HAP-1 (cell line): ENCODE data around the gene FAM81A.

Experiments
- DNase-seq, 2 experiments: peaks; one replicate each; pipeline ENCODE4 v3.0.0-alpha.2; 2016 to 2020; ENCODE audit warnings: low spot score in 2 of 2
- H3K27me3 ChIP-seq: fragments of 250-450 bp; sonication (Bioruptor Pico); 2 replicates; pipeline ENCODE4 v1.5.1; 2020; ENCODE audit warnings: low read depth, mild to moderate bottlenecking, moderate library complexity
- H3K36me3 ChIP-seq: fragments of 250-450 bp; sonication (Bioruptor Pico); replicated peaks from 2 replicates; pipeline ENCODE4 v1.5.1; 2020; ENCODE audit warnings: mild to moderate bottlenecking
- H3K4me1 ChIP-seq: fragments of 250-450 bp; sonication (Bioruptor Pico); 2 replicates; pipeline ENCODE4 v1.5.1; 2020; ENCODE audit warnings: mild to moderate bottlenecking
- H3K4me3 ChIP-seq: fragments of 250-450 bp; sonication (Bioruptor Pico); 2 replicates; pipeline ENCODE4 v1.5.1; 2020; ENCODE audit warnings: mild to moderate bottlenecking, moderate library complexity
- H3K9me3 ChIP-seq: fragments of 250-450 bp; sonication (Bioruptor Pico); 2 replicates; pipeline ENCODE4 v1.5.1; 2020; ENCODE audit warnings: mild to moderate bottlenecking, moderate library complexity
- in situ Hi-C: fragments of 300-500 bp; cut with MboI; formaldehyde crosslinking; loops from 3 replicates; pipeline ENCODE4 v1.14.3; 2020; ENCODE audit warnings: low sequenced_read_pairs, inconsistent platforms, mixed read lengths

Gene FAM81A

GRCh38 chr15:59548501-59549226 is 110.7 kb downstream of the FAM81A start:
- in situ Hi-C loops: no loop called here
- Histone ChIP-seq H3K27me3 (no peaks in the 10 kb centered on the region), H3K9me3 (no peaks in the 10 kb centered on the region), H3K4me3 (no peak overlapping the region), H3K36me3 (no peaks in the 10 kb centered on the region), H3K4me1 (peaks cover 4% of the 10 kb centered on the region; the same call in 1 of the 2 replicates)
- DNase-seq: no peak

- Histone ChIP-seq H3K9me3 (no peaks in the 10 kb centered on the region), H3K36me3 (no peaks in the 10 kb centered on the region), H3K4me1 (peaks cover 4% of the 10 kb centered on the region; the same call in 1 of the 2 replicates), H3K4me3 (no peak overlapping the region), H3K27me3 (no peaks in the 10 kb centered on the region)
- DNase-seq: no peak
- in situ Hi-C loops: no loop called here
These were observed 111.6 kb downstream of the FAM81A start for GRCh38 chr15:59549301-59550185.

GRCh38 chr15:59550530-59550929 is 112.5 kb downstream of the FAM81A start:
- no peak overlapping the region for H3K4me3 ChIP-seq
- in situ Hi-C loops: no loop called here
- DNase-seq: no peak
- H3K9me3 ChIP-seq: no peaks in the 10 kb centered on the region
- H3K4me1 ChIP-seq: peaks cover 4% of the 10 kb centered on the region; the same call in 1 of the 2 replicates
- H3K27me3 ChIP-seq: no peaks in the 10 kb centered on the region
- no peaks in the 10 kb centered on the region for H3K36me3 ChIP-seq

GRCh38 chr15:59550956-59551355 is 113.0 kb downstream of the FAM81A start:
- no peak overlapping the region for H3K4me3 ChIP-seq
- DNase-seq: peak; percentile 16 to 26
- H3K27me3 ChIP-seq: no peaks in the 10 kb centered on the region
- H3K9me3 ChIP-seq: no peaks in the 10 kb centered on the region
- in situ Hi-C loops: no loop called here
- no peaks in the 10 kb centered on the region for H3K36me3 ChIP-seq
- H3K4me1 ChIP-seq: peaks cover 3% of the 10 kb centered on the region; the same call in 1 of the 2 replicates

- Histone ChIP-seq H3K27me3 (no peaks in the 10 kb centered on the region), H3K36me3 (no peaks in the 10 kb centered on the region), H3K9me3 (no peaks in the 10 kb centered on the region), H3K4me3 (no peak overlapping the region), H3K4me1 (peaks cover 3% of the 10 kb centered on the region; the same call in 1 of the 2 replicates)
- DNase-seq: no peak
- in situ Hi-C loops: no loop called here
These were observed 116.1 kb downstream of the FAM81A start for GRCh38 chr15:59553879-59554735.

GRCh38 chr15:59555696-59556095 is 117.7 kb downstream of the FAM81A start:
- no peak for DNase-seq
- H3K27me3 ChIP-seq: no peaks in the 10 kb centered on the region
- H3K4me1 ChIP-seq: peaks cover 2% of the 10 kb centered on the region; the same call in 1 of the 2 replicates
- no peak overlapping the region for H3K4me3 ChIP-seq
- H3K36me3 ChIP-seq: no peaks in the 10 kb centered on the region
- in situ Hi-C loops: no loop called here
- no peaks in the 10 kb centered on the region for H3K9me3 ChIP-seq

- in situ Hi-C loops: no loop called here
- Histone ChIP-seq H3K9me3 (no peaks in the 10 kb centered on the region), H3K36me3 (no peaks in the 10 kb centered on the region), H3K27me3 (no peaks in the 10 kb centered on the region), H3K4me3 (no peak overlapping the region), H3K4me1 (no peaks in the 10 kb centered on the region)
- no peak for DNase-seq
These were observed 118.4 kb downstream of the FAM81A start for GRCh38 chr15:59556380-59556779.

- in situ Hi-C loops: no loop called here
- H3K4me3 ChIP-seq: no peak overlapping the region
These were observed 119.6 kb downstream of the FAM81A start for GRCh38 chr15:59557581-59557980.

GRCh38 chr15:59558851-59559250 is 120.9 kb downstream of the FAM81A start:
- no peaks in the 10 kb centered on the region for H3K27me3 ChIP-seq
- H3K36me3 ChIP-seq: no peaks in the 10 kb centered on the region
- H3K4me1 ChIP-seq: no peaks in the 10 kb centered on the region
- no peaks in the 10 kb centered on the region for H3K9me3 ChIP-seq
- H3K4me3 ChIP-seq: no peak overlapping the region
- DNase-seq: no peak
- in situ Hi-C loops: no loop called here

More at GRCh38 chr15:59557581-59557980, 119.6 kb downstream of the FAM81A start:
- no peak for DNase-seq
- H3K27me3 ChIP-seq: no peaks in the 10 kb centered on the region
- no peaks in the 10 kb centered on the region for H3K36me3 ChIP-seq
- H3K9me3 ChIP-seq: no peaks in the 10 kb centered on the region
- H3K4me1 ChIP-seq: no peaks in the 10 kb centered on the region

GRCh38 chr15:59561547-59561946 is 123.6 kb downstream of the FAM81A start:
- Histone ChIP-seq H3K36me3 (no peaks in the 10 kb centered on the region), H3K9me3 (peaks cover 9% of the 10 kb centered on the region), H3K4me1 (no peaks in the 10 kb centered on the region), H3K4me3 (no peak overlapping the region), H3K27me3 (no peaks in the 10 kb centered on the region)
- DNase-seq: no peak
- in situ Hi-C loops: no loop called here

GRCh38 chr15:59562448-59563186 is 124.6 kb downstream of the FAM81A start:
- no peaks in the 10 kb centered on the region for H3K36me3 ChIP-seq
- peaks cover 9% of the 10 kb centered on the region for H3K9me3 ChIP-seq
- no peak for DNase-seq
- no peaks in the 10 kb centered on the region for H3K4me1 ChIP-seq
- no peak overlapping the region for H3K4me3 ChIP-seq
- in situ Hi-C loops: no loop called here
- no peaks in the 10 kb centered on the region for H3K27me3 ChIP-seq

- Histone ChIP-seq H3K4me3 (no peak overlapping the region), H3K36me3 (no peaks in the 10 kb centered on the region), H3K27me3 (no peaks in the 10 kb centered on the region), H3K9me3 (peaks cover 9% of the 10 kb centered on the region), H3K4me1 (no peaks in the 10 kb centered on the region)
- in situ Hi-C loops: no loop called here
- no peak for DNase-seq
These were observed 127.3 kb downstream of the FAM81A start for GRCh38 chr15:59565299-59565698.

- peaks cover 9% of the 10 kb centered on the region for H3K9me3 ChIP-seq
- H3K4me1 ChIP-seq: no peaks in the 10 kb centered on the region
- H3K27me3 ChIP-seq: no peaks in the 10 kb centered on the region
- no peaks in the 10 kb centered on the region for H3K36me3 ChIP-seq
- no peak overlapping the region for H3K4me3 ChIP-seq
- in situ Hi-C loops: no loop called here
- DNase-seq: no peak
These were observed 129.3 kb downstream of the FAM81A start for GRCh38 chr15:59567324-59567723.
